Cortex of kidney (tissue), 1 donor: Measurements from ENCODE around the gene TTYH3.
"Not testable (repeated sequence)": the region's sequence is repeated elsewhere in the genome, so short reads cannot be mapped to it uniquely, and the experiment has no call there.

Experiments
- DNase-seq: peaks from one replicate; lab custom pipeline; 2025; lab: John Stamatoyannopoulos, UW

The TTYH3 gene

GRCh38 chr7:2665359-2665791 is 33.6 kb downstream of the TTYH3 start:
- DNase-seq: no peak

- DNase-seq: no peak
Observed at GRCh38 chr7:2666155-2666554, 34.4 kb downstream of the TTYH3 start.

GRCh38 chr7:2666588-2667250 is 34.9 kb downstream of the TTYH3 start:
- no peak for DNase-seq

- DNase-seq: no peak
Observed at GRCh38 chr7:2667843-2668242, 36.1 kb downstream of the TTYH3 start.

- no peak for DNase-seq
Observed at GRCh38 chr7:2668401-2668800, 36.6 kb downstream of the TTYH3 start.

- no peak for DNase-seq
Observed at GRCh38 chr7:2670171-2670570, 38.4 kb downstream of the TTYH3 start.

GRCh38 chr7:2670720-2671391 is 39.1 kb downstream of the TTYH3 start:
- no peak for DNase-seq

GRCh38 chr7:2673214-2673613 is 41.4 kb downstream of the TTYH3 start:
- DNase-seq: not testable (repeated sequence)

GRCh38 chr7:2673934-2674333 is 42.1 kb downstream of the TTYH3 start:
- DNase-seq: no peak

GRCh38 chr7:2675256-2675764 is 43.5 kb downstream of the TTYH3 start:
- no peak for DNase-seq

- not testable (repeated sequence) for DNase-seq
Observed at GRCh38 chr7:2676576-2676975, 44.8 kb downstream of the TTYH3 start.

GRCh38 chr7:2678454-2678853 is 46.7 kb downstream of the TTYH3 start:
- DNase-seq: not testable (repeated sequence)

GRCh38 chr7:2679135-2680127 is 47.6 kb downstream of the TTYH3 start:
- DNase-seq: not testable (repeated sequence)

- DNase-seq: no peak
Observed at GRCh38 chr7:2680256-2680655, 48.5 kb downstream of the TTYH3 start.

GRCh38 chr7:2680792-2681490 is 49.2 kb downstream of the TTYH3 start:
- DNase-seq: no peak

GRCh38 chr7:2681929-2682799 is 50.4 kb downstream of the TTYH3 start:
- no peak for DNase-seq

- DNase-seq: no peak
Observed at GRCh38 chr7:2684501-2684900, 52.7 kb downstream of the TTYH3 start.

- no peak for DNase-seq
Observed at GRCh38 chr7:2686101-2686500, 54.3 kb downstream of the TTYH3 start.

- DNase-seq: no peak
Observed at GRCh38 chr7:2687338-2687869, 55.6 kb downstream of the TTYH3 start.

GRCh38 chr7:2687881-2688318 is 56.1 kb downstream of the TTYH3 start, which contains the start of gene AMZ1:
Gene AMZ1 (plus strand): TSS chr7:2688202. CDS start chr7:2700452, 12,250 bp downstream.
- DNase-seq: no peak
